ENCODE measurements around the gene TLR7. TPM values are rescaled to one million over a fixed set of nuclear protein-coding genes. Genes with fewer than 3 reads are reported as not detected.

Gene TLR7
- total and polyA plus RNA-seq, 2 of the 13 experiments (the other 11 are each of a cell fraction or from before 2014, with no cell fraction given): not detected

DNA sequence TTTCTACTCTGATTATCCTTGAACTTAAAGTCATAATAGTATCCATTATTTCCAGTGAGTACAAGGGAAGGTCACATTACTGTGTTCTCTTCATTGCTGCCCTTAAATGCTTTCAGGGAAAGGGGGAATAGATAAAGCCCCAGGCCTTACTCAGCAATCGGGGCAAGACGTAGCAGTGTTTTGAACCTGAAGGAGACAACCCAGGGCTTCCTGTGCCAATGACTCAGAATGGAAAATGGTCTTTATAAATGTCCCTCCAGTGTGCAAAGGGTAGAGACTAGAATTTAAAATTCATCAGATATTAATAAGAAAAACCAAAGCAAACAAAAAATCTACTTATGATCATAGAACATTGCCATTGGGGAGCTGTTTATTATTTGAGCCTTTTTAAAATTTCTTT lies 63.3 kb downstream of the TLR7 start (continued):
- TF ChIP-seq EHMT2 (IDR thresholded peaks at IDR 0.05; ENCODE audit: borderline replicate concordance, low read depth, low read length) (no peak), NFE2L2 (IDR thresholded peaks at IDR 0.05; ENCODE audit: low read length) (no peak), ZFP82 (CRISPR knock-in tag; IDR thresholded peaks at IDR 0.05; ENCODE audit: borderline replicate concordance) (no peak), ZSCAN12 (CRISPR knock-in tag; IDR thresholded peaks at IDR 0.05) (no peak)
- TF ChIP-seq, protein P1, sequence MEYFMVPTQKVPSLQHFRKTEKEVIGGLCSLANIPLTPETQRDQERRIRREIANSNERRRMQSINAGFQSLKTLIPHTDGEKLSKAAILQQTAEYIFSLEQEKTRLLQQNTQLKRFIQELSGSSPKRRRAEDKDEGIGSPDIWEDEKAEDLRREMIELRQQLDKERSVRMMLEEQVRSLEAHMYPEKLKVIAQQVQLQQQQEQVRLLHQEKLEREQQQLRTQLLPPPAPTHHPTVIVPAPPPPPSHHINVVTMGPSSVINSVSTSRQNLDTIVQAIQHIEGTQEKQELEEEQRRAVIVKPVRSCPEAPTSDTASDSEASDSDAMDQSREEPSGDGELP (IDR thresholded peaks at IDR 0.05; ENCODE audit: borderline replicate concordance, low read depth): no peak

DNA sequence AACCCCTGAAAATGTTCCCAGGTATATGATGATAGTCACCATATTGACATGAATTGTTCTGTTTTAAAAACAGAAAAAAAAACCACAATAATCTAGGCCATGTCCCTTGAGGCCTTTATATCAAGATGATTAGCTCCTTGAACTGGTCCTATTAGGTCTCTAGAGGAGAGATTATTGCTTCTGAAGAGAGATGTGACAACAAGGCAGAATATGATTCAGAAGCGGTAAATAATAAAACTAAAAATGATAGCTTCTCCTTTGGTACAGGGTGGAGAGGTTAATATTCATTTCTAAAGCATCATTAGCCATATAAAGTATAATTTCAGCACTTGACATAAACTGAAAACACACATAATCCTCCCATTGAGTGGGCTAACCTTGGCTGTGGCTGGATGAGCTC lies 65.4 kb downstream of the TLR7 start:
- no TSS peak for BruUV-seq (replicated peaks)
- CTCF ChIA-PET (ENCODE audit: low intra/inter-chr PET ratio, low total read pairs): no interaction called here
- no peak for FAIRE-seq
- TF ChIP-seq CREB1 (IDR thresholded peaks at IDR 0.05) (no peak), CREB1 (CRISPR knock-in tag; IDR thresholded peaks at IDR 0.05) (no peak), ZNF24 (IDR thresholded peaks at IDR 0.05) (no peak), MIER3 (CRISPR knock-in tag; IDR thresholded peaks at IDR 0.05; ENCODE audit: borderline replicate concordance) (no peak), NFIB (CRISPR knock-in tag; IDR thresholded peaks at IDR 0.05; ENCODE audit: borderline replicate concordance) (no peak), TBP (CRISPR knock-in tag; IDR thresholded peaks at IDR 0.05) (no peak), TCF7 (IDR thresholded peaks at IDR 0.05; ENCODE audit: low read depth) (no peak), NCOA2 (CRISPR knock-in tag; IDR thresholded peaks at IDR 0.05) (no peak), NFYB (CRISPR knock-in tag; IDR thresholded peaks at IDR 0.05) (no peak), ZNF749 (CRISPR knock-in tag; IDR thresholded peaks at IDR 0.05; ENCODE audit: borderline replicate concordance) (no peak), MED1 (CRISPR knock-in tag; IDR thresholded peaks at IDR 0.05) (no peak), TP53 (CRISPR knock-in tag; conservative IDR thresholded peaks at IDR 0.05) (no peak), SP1 (IDR thresholded peaks at IDR 0.05) (no peak), SP1 (CRISPR knock-in tag; IDR thresholded peaks at IDR 0.05) (no peak), FOXJ3 (CRISPR knock-in tag; IDR thresholded peaks at IDR 0.05; ENCODE audit: borderline replicate concordance) (no peak), SMARCC2 (IDR thresholded peaks at IDR 0.05) (no peak), FLYWCH1 (CRISPR knock-in tag; IDR thresholded peaks at IDR 0.05) (no peak)
- TF ChIP-seq, protein P2, sequence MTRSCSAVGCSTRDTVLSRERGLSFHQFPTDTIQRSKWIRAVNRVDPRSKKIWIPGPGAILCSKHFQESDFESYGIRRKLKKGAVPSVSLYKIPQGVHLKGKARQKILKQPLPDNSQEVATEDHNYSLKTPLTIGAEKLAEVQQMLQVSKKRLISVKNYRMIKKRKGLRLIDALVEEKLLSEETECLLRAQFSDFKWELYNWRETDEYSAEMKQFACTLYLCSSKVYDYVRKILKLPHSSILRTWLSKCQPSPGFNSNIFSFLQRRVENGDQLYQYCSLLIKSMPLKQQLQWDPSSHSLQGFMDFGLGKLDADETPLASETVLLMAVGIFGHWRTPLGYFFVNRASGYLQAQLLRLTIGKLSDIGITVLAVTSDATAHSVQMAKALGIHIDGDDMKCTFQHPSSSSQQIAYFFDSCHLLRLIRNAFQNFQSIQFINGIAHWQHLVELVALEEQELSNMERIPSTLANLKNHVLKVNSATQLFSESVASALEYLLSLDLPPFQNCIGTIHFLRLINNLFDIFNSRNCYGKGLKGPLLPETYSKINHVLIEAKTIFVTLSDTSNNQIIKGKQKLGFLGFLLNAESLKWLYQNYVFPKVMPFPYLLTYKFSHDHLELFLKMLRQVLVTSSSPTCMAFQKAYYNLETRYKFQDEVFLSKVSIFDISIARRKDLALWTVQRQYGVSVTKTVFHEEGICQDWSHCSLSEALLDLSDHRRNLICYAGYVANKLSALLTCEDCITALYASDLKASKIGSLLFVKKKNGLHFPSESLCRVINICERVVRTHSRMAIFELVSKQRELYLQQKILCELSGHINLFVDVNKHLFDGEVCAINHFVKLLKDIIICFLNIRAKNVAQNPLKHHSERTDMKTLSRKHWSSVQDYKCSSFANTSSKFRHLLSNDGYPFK (CRISPR knock-in tag; IDR thresholded peaks at IDR 0.05; ENCODE audit: borderline replicate concordance): no peak
- TF ChIP-seq, protein P3, sequence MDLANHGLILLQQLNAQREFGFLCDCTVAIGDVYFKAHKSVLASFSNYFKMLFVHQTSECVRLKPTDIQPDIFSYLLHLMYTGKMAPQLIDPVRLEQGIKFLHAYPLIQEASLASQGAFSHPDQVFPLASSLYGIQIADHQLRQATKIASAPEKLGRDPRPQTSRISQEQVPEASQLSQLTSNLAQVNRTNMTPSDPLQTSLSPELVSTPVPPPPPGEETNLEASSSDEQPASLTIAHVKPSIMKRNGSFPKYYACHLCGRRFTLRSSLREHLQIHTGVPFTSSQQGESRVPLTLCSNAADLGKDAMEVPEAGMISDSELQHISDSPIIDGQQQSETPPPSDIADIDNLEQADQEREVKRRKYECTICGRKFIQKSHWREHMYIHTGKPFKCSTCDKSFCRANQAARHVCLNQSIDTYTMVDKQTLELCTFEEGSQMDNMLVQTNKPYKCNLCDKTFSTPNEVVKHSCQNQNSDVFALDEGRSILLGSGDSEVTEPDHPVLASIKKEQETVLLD (CRISPR knock-in tag; IDR thresholded peaks at IDR 0.05; ENCODE audit: low read depth): no peak

More for the DNA sequence above, 65.4 kb downstream of the TLR7 start:
- Histone ChIP-seq H3K4me2 (ENCODE audit: low read depth, low read length) (no peak overlapping the region), H2AFZ (ENCODE audit: low read length) (no peak overlapping the region), H3K9ac (ENCODE audit: insufficient read depth, low read depth, low read length) (no peak overlapping the region), H3K9me3 (ENCODE audit: low read length) (no peaks in the 10 kb centered on the region), H3K4me3 (replicated peaks in 1 of 3; ENCODE audit: insufficient read depth in 1 of 3, low read depth in 2 of 3, low read length in 3 of 3) (no peak overlapping the region), H3K36me3 (replicated peaks in 1 of 2; ENCODE audit: control insufficient read depth in 1 of 2, insufficient read depth in 2 of 2, low read length in 2 of 2) (no peaks in the 10 kb centered on the region), H4K20me1 (ENCODE audit: insufficient read depth, low read length) (no peaks in the 10 kb centered on the region), H3K4me1 (ENCODE audit: insufficient read depth, low read length) (no peaks in the 10 kb centered on the region), H3K27ac (ENCODE audit: extremely low read length, insufficient read depth, low read length) (no peak overlapping the region), H3K79me2 (ENCODE audit: insufficient read depth, low read length) (no peaks in the 10 kb centered on the region), H3K27me3 (ENCODE audit: control insufficient read depth in 1 of 2, insufficient read depth in 2 of 2, low read length in 2 of 2) (no peaks in the 10 kb centered on the region)
- intact Hi-C loops (cut with micrococcal nuclease; ENCODE audit: unreplicated experiment) (no loop called here), in situ Hi-C loops (cut with HindIII; ENCODE audit: extremely low pct_ligation_motif_present, low pct_unique_long_range_greater_than_20kb) (no loop called here)
- ATAC-seq: no peak
- 6% methylated on average over 1 of the region's 1 CpG for WGBS (ENCODE audit: low lambda C conversion rate)
- POLR2A ChIA-PET: no interaction called here
- DNase-seq (ENCODE audit: low spot score): no peak

Data from HepG2 (cell line).